WERI-Rb-1 (cell line): Measurements from ENCODE around the gene TNIK.

ENCODE experiments used
- DNase-seq: peaks from one replicate; pipeline ENCODE4 v3.0.0-alpha.2; 2020
- H3K27ac ChIP-seq: fragments of 250-450 bp; sonication (Bioruptor Pico); 2 replicates; pipeline ENCODE4 v1.5.1; 2020; ENCODE audit warnings: mild to moderate bottlenecking, moderate library complexity
- H3K27me3 ChIP-seq: fragments of 250-450 bp; sonication (Bioruptor Pico); 2 replicates; pipeline ENCODE4 v1.5.1; 2021; ENCODE audit warnings: mild to moderate bottlenecking, low read depth, moderate library complexity; ENCODE audit not compliant: insufficient read depth, severe bottlenecking
- H3K36me3 ChIP-seq: fragments of 250-450 bp; sonication (Bioruptor Pico); 2 replicates; pipeline ENCODE4 v1.5.1; 2020; ENCODE audit warnings: mild to moderate bottlenecking, moderate library complexity
- H3K4me3 ChIP-seq: 2 replicates; pipeline ENCODE4 v1.5.1; 2011; ENCODE audit warnings: low read depth, mild to moderate bottlenecking, control low read depth, low read length
- H3K9me3 ChIP-seq: fragments of 250-450 bp; sonication (Bioruptor Pico); 2 replicates; pipeline ENCODE4 v1.5.1; 2021; ENCODE audit warnings: mild to moderate bottlenecking, moderate library complexity; ENCODE audit not compliant: severe bottlenecking
- CTCF ChIP-seq: IDR thresholded peaks from 2 replicates; pipeline ENCODE4 v1.5.1; 2011; ENCODE audit warnings: low read depth, mild to moderate bottlenecking, control low read depth, inconsistent platforms, low read length

TNIK gene

GRCh38 chr3:171186817-171187500, 273.2 kb downstream of the TNIK start:
- no peak for TF ChIP-seq CTCF
- H3K36me3 ChIP-seq: no peaks in the 10 kb centered on the region
- no peak for DNase-seq
- no peaks in the 10 kb centered on the region for H3K27me3 ChIP-seq
- no peaks in the 10 kb centered on the region for H3K9me3 ChIP-seq
- no peak overlapping the region for H3K27ac ChIP-seq
- H3K4me3 ChIP-seq: no peak overlapping the region

GRCh38 chr3:171186383-171186782, 273.8 kb downstream of the TNIK start:
- H3K4me3 ChIP-seq: no peak overlapping the region
- no peak for DNase-seq
- H3K27me3 ChIP-seq: no peaks in the 10 kb centered on the region
- H3K36me3 ChIP-seq: no peaks in the 10 kb centered on the region
- no peak overlapping the region for H3K27ac ChIP-seq
- H3K9me3 ChIP-seq: no peaks in the 10 kb centered on the region
- no peak for TF ChIP-seq CTCF

- Histone ChIP-seq H3K9me3 (no peaks in the 10 kb centered on the region), H3K27me3 (no peaks in the 10 kb centered on the region), H3K4me3 (no peak overlapping the region), H3K36me3 (no peaks in the 10 kb centered on the region), H3K27ac (no peak overlapping the region)
- no peak for TF ChIP-seq CTCF
- no peak for DNase-seq
These were observed 274.2 kb downstream of the TNIK start for GRCh38 chr3:171185959-171186358.

GRCh38 chr3:171184372-171184771, 275.8 kb downstream of the TNIK start:
- no peaks in the 10 kb centered on the region for H3K9me3 ChIP-seq
- no peak for TF ChIP-seq CTCF
- H3K4me3 ChIP-seq: no peak overlapping the region
- no peaks in the 10 kb centered on the region for H3K36me3 ChIP-seq
- no peak overlapping the region for H3K27ac ChIP-seq
- no peaks in the 10 kb centered on the region for H3K27me3 ChIP-seq
- DNase-seq: no peak

GRCh38 chr3:171183042-171183441, 277.2 kb downstream of the TNIK start:
- H3K9me3 ChIP-seq: no peaks in the 10 kb centered on the region
- TF ChIP-seq CTCF: peak; percentile 52
- peak; percentile 51 for DNase-seq
- H3K27ac ChIP-seq: no peak overlapping the region
- H3K36me3 ChIP-seq: no peaks in the 10 kb centered on the region
- H3K27me3 ChIP-seq: no peaks in the 10 kb centered on the region
- no peak overlapping the region for H3K4me3 ChIP-seq

GRCh38 chr3:171181907-171182690, 278.1 kb downstream of the TNIK start:
- no peak for TF ChIP-seq CTCF
- H3K27me3 ChIP-seq: no peaks in the 10 kb centered on the region
- H3K36me3 ChIP-seq: no peaks in the 10 kb centered on the region
- no peak for DNase-seq
- no peak overlapping the region for H3K27ac ChIP-seq
- H3K9me3 ChIP-seq: no peaks in the 10 kb centered on the region
- H3K4me3 ChIP-seq: no peak overlapping the region
